IPS DF 4.7 (cell line): ENCODE data around the gene KLHL20.
A peak's percentile ranks its signal among the peaks of the same experiment; 100 is the strongest.
"Not testable (repeated sequence)": the region's sequence is repeated elsewhere in the genome, so short reads cannot be mapped to it uniquely, and the experiment has no call there.

Experiments used
- DNase-seq: peaks from one replicate; pipeline ENCODE4 v3.0.0-alpha.2; 2013; ENCODE audit warnings: low spot score; ENCODE audit errors: extremely low read depth

The KLHL20 gene

DNA sequence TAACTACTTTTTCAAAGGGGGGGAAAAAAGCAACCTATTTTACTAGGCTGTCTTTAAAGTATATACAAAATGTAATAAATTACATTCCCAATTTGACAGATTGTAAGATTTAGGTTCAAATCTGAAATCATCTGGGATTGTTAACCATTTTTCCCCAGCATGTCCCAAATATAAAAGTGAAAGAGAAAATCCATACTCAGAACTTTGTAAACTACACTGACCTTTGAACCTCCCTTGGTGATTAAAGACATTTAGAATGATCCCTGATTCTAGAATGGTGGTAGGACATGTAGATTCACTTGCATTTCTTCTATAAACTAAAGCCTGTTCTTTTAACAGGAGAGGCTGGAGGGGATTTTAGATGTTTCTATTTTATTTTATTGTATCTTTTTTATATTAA, 39.0 kb downstream of the KLHL20 start:
- DNase-seq = no peak

DNA sequence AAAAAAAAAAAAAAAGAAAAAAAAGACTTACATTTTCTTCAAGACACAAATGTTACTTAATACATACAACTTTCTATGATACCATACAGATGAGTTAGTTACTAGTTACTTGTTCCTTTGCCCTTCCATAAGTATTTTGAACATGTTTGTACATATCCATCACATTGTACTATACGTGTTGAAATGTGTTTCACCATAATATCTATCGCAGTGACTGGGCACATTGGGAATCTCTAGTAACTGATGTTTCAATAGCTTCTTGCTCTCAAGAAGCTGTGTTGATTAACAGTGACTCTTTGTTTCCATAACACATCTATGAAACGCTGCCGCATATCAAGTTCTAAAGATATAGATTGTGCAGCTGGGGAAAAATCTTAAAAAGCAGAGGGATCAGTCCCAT, 42.9 kb downstream of the KLHL20 start:
- no peak for DNase-seq

DNA sequence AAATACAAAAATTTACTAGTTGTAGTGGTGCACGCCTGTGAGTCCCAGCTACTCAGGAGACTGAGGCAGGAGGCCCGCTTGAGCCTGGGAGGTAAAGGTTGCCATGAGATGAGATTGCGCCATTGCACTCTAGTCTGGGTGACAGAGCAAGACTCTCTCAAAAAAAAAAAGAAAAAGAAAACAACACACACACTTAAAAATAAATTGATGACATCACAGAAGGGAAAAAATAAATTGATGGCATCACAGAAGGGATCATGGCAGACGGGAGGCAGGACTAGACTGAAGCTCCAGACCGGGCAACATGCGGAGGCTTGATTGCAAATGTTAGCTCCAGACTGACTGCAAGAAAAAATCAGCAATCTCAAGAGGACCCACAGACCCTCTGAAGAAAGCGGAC, 43.3 kb downstream of the KLHL20 start:
- no peak for DNase-seq

DNA sequence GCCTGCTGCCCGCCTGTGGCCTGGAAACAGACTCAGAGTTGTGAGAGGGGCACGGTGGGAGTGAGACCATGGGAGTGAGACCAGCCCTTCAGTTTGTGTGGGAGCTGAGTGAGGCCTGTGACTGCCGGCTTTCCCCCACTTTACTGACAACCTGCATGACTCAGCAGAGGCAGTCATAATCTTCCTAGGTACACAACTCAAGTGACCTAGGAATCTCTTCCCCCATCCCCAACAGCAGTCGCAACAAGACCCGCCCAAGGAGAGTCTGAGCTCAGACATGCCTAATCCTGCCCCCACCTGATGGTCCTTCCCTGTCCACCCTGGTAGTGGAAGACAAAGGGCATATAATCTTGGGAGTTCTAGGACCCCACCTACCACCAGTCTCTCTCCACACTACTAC, 44.2 kb downstream of the KLHL20 start:
- no peak for DNase-seq

DNA sequence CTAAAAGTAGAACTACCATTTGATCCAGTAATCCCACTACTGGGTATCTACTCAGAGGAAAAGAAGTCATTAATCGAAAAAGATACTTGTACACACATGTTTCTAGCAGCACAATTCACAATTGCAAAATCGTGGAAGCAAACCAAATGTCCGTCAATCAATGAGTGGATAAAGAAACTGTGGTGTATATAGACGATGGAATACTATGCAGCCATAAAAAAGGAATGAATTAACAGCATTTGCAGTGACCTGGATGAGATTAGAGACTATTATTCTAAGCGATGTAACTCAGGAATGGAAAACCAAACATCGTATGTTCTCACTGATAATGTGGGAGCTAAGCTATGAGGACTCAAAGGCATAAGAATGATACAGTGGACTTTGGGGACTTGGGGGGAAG, 49.5 kb downstream of the KLHL20 start:
- not testable (repeated sequence) for DNase-seq

DNA sequence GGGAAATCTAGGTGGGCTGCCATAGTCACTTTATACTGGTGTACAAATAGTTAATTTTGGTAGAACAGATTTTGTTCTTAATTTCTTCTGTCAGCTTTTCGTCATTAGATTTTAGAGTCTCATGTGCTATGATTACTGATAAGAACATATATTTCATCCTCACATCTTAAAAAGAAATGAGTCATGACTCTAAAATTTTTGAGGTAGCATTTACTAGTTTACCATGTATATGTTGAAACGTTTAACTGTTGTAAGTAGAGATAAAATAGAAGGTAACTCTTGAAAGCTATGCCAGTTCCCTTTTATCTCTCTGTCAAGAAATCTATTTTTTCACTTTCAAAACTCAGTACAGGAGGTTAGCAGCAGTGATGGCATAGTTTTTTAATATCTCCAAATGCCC, 53.4 kb downstream of the KLHL20 start:
- DNase-seq = no peak

DNA sequence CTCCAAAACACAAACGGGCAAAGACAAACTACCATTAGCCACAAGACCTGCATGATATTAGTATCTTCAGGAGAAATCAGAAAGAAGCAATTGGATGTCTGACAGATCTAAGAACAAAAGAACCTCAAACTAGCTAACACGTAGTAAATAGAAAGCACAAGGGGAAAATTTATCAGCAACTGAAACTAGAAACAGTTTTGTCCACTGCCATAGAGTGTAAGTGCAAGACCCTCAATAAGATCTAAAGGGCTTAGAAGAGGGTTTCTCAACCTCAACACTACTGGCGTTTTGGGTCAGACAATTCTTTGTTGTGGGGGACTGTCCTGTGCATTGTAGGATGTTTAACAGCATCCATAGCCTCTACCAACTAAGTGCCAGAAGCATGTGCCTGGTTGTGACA, 54.0 kb downstream of the KLHL20 start:
- no peak for DNase-seq

DNA sequence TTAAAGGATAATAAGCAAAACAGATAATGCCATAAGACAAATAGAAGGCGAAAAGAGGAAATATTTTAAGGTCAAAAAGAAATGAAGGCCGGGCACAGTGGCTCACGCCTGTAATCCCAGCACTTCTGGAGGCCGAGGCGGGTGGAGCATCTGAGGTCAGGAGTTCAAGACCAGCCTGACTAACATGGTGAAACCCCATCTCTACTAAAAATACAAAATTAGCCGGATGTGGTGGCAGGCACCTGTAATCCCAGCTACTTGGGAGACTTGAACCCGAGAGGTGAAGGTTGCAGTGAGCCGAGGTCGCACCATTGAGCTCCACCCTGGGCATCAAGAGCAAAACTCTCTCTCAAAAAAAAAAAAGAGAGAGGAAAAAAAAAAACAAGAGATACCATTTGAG, 55.5 kb downstream of the KLHL20 start:
- DNase-seq = not testable (repeated sequence)

DNA sequence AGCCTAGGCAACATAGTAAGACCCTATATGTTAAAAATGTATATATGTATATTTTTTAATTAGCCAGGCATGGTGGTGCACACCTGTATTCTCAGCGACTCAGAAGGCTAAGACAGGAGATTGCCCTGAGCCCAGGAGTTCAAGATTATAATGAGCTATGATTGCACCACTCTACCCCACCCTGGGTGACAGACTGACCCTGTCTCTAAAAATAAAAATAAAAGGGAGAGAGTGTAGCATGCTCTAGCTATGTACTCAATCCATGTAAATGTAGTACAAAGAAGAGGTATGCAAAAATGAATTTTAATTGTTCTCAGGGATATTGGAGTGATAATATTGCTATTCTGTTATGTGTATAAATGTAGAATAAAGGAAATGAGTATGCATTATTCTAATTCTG, 56.8 kb downstream of the KLHL20 start:
- DNase-seq = no peak

DNA sequence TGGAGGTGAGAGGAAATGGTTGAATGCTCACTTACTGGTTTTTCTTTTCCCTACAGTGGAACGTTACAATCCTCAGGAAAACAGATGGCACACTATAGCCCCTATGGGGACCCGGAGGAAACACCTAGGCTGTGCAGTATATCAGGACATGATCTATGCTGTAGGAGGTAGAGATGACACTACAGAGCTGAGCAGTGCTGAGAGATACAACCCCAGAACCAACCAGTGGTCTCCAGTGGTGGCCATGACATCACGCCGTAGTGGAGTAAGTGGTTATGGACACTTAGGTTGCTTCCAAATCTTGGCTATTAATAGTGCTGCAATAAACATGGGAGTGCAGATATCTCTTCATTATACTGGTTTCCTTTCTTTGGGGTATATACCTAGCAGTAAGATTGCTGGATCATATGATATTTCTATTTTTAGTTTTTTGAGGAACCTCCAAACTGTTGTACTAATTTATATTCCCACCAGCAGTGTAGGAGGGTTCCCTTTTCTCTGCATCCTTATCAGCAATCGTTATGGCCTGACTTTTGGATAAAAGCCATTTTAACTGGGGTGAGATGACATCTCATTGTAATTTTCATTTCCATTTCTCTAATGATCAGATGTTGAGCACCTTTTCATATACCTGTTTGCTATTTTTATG, 60.9 kb downstream of the KLHL20 start:
- DNase-seq = no peak

DNA sequence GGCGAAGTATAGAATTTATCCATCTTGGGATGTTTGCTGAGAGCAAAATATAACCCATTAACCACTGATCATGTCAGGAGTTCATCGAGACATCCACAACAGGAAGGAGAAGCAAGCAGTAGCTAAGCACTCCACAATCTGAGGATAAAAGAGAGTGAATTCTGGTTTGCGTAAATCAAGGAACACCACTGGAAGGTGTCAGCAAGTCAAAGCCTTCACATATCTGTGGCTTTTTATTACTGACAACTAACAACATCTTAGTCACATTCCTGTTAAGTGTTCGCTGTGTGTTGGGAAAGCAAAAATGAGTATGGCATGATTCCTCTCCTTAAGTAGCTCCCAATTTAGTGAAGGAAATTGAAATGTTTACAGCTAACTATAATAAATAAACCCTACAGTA, 65.2 kb downstream of the KLHL20 start:
- DNase-seq = no peak

DNA sequence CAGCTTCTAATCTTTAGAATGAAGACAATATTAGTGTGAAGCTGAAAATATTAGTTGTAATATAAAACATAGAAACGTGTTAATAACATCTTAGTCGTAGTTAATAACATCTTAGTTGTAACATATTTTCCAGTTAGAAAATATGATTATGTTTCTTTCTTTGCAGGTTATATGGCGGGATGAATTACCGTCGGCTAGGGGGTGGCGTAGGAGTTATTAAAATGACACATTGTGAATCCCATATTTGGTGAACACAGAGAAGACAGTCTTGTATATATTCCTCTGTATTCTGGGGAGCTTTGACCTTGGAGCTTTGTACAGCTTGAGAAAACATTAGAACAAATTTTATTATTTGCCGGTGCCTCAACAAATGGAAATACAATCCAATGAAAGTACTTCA, 70.2 kb downstream of the KLHL20 start:
- no peak for DNase-seq

DNA sequence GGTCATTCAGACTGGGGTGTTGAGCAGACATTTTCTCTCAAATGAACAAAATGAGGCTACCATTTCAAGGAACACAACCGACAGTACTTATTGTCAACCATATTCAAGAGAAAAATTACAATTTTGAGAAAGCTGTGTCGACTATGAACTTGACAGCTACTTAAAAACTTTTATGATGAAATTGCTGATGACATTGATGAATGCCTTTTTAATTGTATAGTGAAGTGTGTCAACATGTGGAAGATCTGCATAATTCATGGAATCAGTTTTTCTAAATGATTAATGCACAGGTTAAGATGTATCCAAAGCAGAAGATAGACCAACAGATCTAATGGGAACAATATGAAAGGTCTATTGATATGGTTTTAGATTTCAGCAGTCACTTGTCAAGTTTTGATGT, 75.1 kb downstream of the KLHL20 start:
- DNase-seq = no peak

DNA sequence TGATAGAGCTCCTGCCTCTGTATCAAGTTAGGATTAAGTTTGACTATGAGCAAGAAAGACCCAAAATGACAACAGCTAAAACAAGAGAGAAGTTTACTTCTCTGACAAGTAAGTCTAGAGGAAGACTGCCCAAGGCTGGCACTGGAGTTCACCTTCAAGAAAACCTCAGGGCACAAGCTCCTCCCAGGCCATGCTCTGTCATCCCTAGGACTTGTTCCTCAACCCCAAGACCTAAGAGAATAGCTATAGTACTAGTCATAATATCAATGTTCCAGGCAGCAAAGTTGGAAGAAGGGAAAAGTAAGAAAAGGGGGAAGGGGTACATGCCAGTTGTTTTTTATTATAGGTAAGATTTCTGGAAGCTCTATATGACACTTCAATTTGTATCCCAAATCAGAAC, 83.3 kb downstream of the KLHL20 start:
- no peak for DNase-seq

DNA sequence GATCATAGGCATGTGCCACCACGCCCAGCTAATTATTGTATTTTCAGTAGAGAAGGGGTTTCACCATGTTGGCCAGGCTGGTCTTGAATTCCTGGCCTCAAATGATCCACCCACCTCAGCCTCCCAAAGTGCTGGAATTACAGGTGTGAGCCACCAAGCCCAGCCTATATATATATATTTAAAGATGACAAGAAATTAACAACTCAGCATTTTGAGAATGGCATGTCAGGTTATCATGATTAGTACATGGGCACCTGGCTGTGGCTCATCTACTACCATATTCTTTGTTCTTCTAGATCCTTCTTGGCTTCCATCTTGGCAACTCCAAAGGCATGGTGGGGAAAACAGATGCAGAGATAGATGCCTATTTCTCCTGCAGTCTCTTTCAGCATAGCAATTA, 85.2 kb downstream of the KLHL20 start:
- DNase-seq = not testable (repeated sequence)

DNA sequence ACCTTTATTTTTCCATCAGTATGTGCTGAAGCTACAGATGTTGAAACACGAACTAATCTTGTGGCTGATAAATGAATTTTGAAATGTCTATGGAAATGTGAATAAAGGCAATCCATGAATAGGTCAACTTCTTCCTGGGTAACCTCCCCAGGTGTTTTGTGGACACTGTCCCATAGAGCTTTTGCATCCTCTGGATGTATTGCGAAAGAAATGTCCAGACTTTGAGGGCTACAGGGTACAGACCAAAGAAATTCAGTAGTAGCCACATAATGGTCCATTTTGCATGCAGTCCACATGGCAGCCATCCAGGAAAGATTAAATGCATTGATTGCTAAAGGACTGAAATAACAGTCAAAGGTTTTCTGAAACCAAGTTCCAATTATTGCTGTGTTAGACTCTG, 88.2 kb downstream of the KLHL20 start:
- DNase-seq = no peak

DNA sequence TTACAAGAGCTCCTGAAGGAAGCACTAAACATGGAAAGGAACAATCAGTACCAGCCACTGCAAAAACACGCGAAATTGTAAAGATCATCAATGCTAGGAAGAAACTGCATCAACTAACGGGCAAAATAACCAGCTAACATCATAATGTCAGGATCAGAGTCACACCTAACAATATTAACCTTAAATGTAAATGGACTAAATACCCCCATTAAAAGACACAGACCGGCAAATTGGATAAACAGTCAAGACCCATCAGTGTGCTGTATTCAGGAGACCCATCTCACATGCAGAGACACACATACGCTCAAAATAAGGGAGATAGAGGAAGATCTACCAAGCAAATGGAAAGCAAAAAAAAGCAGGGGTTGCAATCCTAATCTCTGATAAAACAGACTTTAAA, 98.9 kb downstream of the KLHL20 start:
- not testable (repeated sequence) for DNase-seq

DNA sequence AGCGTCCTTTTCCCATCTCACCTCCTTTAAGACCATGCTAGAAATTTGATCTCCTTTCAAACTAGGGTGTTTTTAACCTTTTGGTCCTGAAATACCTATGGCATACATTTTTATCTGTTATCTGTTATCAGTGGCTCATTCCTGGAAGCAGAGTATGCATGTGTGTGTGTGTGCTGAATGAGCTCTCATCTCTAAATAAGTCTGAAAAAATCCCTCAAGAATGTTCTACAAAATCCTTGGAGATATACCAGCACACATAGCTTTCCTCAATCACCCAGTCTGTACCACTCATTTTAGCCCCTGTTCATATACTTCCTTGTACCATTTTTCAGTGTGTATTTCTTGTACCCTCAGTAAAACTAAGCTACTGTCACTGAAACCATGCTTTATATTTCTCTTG, 103.7 kb downstream of the KLHL20 start:
- DNase-seq = no peak

DNA sequence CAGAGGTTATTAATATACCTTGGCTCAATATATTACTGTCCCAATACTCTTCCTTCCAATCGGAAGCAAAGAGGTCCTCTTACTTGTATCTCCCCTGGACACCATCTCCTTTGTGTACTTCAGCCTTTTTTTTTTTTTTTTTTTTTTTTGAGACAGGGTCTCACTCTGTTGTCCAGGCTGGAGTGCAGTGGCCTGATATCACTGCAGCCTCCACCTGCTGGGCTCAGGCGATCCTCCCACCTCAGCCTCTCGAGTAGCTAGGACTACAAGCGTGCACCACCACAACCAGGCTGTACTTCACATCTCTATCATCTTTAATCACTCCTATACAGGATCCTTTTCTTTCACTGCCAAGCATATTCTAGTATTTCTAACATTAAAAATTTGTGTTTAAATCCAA, 106.9 kb downstream of the KLHL20 start:
- no peak for DNase-seq

DNA sequence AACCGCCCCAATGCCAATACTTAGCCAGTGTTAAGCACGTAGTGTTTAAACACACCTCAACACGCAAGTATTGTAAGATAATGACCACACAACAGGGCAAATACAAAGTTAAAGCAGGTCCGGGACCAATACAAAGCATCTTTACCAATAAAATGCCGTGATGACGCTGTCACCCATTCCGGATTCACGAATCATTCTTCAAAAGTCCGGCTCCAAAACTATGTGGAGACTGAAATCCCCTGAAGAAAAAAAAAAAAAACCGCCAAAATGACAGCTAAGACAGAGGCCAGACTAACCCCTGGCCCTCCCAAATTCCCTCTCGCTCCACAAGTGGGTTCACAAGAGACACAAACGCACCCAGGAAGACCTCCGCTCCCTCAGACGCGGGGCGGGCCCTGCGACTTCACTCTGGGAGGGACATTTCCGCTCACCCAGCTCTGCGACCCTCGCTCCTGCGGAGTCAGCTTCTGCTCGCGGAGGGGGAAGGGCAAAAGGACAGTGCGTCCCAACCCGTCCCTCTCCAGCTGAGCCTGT, 109.1 kb downstream of the KLHL20 start:
- no peak for DNase-seq

DNA sequence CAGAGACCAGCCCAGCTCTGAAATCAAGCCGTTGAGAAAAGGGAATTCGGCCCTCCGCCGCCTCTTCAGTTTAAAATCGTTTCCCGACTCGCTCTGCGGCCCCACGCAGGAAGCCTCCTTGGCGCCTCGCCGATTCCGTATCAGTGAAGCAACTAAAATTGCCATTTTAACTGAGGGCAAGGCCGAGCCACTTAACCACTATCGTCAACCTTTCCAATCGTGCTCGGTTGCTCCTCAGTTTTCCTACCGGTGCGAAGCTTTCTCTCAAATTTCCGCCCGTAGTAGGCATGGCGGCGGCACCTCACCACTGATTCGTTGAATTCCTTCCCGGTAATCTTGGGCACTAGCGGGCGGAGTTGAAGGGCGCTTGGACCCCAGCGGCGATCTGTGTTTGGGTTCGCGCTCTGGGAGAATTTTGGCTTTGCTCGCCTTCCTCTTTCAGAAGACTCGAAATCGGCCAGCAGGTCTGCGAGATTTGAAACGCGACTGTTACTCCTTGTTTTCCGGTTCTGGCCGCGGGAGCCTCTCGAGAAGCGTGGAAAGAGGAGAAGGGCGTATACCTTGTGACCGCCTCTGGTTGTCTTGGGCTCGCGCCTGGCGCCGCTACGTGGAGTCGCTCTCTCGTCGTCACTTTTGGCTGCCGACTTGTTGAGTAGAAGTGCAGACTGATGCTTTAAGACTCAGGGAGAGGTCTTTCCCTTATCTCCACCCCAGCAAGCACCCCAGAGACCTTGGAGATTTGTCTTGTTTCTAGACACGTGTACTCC, 109.7 kb downstream of the KLHL20 start, which contains the start of the genes CENPL and DARS2:
CENPL (minus strand) TSS at position 569 of the 767 bp plus-strand sequence. CDS start 13,584 bp downstream, outside the sequence.
DARS2 (plus strand) TSS at position 359 of the 767 bp plus-strand sequence. CDS start 557 bp downstream, outside the sequence.
- peak; percentile 95 for DNase-seq

DNA sequence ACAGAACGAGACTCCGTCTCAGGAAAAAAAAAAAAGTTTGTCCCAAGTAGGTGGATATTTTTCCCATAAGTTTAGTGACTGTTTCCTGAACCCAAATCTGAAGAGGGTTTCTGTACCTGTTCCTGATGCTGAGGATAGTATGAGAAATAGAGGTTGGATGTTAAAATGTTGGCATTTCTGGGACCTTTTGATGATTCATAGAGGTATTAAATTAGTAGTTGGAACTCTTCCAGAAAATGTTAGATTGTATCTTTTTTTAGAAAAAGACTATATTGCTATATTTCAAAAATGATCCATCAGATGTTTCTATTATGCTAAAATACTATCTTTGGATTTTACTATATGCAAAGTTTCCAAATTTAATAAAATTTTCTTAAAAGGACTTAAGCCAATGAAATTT, 112.8 kb downstream of the KLHL20 start:
- DNase-seq = no peak

DNA sequence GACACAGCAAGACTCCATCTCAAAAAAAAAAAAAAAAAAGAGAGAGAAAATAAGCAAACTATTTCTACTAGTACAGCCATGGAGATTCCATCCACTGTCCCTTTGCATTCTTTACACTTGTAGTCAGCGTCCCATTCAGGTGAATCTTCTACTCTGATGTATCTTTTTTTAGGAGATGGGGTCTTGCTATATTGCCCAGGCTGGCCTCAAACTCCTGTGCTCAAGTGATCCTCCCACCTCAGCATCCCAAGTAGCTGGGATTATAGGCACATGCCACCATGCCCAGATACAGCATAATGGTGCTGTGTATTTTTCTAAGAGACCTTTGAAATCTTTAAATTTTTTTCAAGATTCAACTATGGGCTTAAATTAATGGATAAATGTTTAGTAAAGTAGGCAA, 118.0 kb downstream of the KLHL20 start:
- no peak for DNase-seq
